HEK293 (cell line): ENCODE results near the gene GJA3.

Experiments used
- ZBTB21 ChIP-seq: fragments of 450-650 bp; formaldehyde crosslinking; IDR thresholded peaks from 2 replicates; pipeline ENCODE4 v1.5.1; 2017; ENCODE audit warnings: missing biosample characterization, missing genetic modification characterization
- ZNF626 ChIP-seq: fragments of 450-650 bp; sonication (Bioruptor Pico); formaldehyde crosslinking; IDR thresholded peaks from 2 replicates; pipeline ENCODE4 v1.5.1; 2018; ENCODE audit warnings: missing biosample characterization, missing genetic modification characterization, inconsistent platforms
- TF ChIP-seq, protein P1 (sequence below): fragments of 450-650 bp; formaldehyde crosslinking; IDR thresholded peaks from 2 replicates; pipeline ENCODE4 v1.5.1; 2016; ENCODE audit warnings: missing biosample characterization, missing genetic modification characterization
- TF ChIP-seq, protein P2 (sequence below): fragments of 450-650 bp; formaldehyde crosslinking; IDR thresholded peaks from 2 replicates; pipeline ENCODE4 v1.5.1; 2016; ENCODE audit warnings: missing biosample characterization, missing genetic modification characterization

DNA sequence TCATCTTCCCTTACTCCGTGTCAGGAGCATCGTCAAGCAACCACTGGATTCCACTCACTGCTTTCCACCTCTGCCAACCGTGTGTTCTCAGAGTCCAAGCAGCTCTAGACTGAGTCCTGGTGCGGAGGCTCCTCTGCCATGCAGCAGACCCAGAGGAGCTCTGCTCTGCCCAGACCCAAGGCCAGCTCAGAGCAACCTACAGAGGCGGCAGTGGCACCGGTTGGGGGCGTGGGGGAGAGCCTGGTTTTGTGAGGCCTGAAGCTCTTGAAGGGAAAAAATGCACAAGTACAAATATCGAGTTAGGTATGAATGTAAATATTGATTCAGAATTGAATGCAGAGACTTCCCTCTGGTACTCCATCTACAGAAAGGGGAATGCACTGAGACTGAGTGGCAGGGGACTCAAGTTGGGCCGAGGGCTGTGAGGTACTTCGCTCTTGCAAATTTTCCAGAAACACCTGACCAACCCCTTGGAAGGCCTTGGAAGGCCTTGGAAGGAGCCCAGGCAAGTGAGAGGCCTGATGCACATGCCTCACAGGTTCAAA is 46.7 kb downstream of the GJA3 start:
- TF ChIP-seq, protein P1, sequence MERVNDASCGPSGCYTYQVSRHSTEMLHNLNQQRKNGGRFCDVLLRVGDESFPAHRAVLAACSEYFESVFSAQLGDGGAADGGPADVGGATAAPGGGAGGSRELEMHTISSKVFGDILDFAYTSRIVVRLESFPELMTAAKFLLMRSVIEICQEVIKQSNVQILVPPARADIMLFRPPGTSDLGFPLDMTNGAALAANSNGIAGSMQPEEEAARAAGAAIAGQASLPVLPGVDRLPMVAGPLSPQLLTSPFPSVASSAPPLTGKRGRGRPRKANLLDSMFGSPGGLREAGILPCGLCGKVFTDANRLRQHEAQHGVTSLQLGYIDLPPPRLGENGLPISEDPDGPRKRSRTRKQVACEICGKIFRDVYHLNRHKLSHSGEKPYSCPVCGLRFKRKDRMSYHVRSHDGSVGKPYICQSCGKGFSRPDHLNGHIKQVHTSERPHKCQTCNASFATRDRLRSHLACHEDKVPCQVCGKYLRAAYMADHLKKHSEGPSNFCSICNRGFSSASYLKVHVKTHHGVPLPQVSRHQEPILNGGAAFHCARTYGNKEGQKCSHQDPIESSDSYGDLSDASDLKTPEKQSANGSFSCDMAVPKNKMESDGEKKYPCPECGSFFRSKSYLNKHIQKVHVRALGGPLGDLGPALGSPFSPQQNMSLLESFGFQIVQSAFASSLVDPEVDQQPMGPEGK (tag by site-specific recombination) = no peak
- TF ChIP-seq, protein P2, sequence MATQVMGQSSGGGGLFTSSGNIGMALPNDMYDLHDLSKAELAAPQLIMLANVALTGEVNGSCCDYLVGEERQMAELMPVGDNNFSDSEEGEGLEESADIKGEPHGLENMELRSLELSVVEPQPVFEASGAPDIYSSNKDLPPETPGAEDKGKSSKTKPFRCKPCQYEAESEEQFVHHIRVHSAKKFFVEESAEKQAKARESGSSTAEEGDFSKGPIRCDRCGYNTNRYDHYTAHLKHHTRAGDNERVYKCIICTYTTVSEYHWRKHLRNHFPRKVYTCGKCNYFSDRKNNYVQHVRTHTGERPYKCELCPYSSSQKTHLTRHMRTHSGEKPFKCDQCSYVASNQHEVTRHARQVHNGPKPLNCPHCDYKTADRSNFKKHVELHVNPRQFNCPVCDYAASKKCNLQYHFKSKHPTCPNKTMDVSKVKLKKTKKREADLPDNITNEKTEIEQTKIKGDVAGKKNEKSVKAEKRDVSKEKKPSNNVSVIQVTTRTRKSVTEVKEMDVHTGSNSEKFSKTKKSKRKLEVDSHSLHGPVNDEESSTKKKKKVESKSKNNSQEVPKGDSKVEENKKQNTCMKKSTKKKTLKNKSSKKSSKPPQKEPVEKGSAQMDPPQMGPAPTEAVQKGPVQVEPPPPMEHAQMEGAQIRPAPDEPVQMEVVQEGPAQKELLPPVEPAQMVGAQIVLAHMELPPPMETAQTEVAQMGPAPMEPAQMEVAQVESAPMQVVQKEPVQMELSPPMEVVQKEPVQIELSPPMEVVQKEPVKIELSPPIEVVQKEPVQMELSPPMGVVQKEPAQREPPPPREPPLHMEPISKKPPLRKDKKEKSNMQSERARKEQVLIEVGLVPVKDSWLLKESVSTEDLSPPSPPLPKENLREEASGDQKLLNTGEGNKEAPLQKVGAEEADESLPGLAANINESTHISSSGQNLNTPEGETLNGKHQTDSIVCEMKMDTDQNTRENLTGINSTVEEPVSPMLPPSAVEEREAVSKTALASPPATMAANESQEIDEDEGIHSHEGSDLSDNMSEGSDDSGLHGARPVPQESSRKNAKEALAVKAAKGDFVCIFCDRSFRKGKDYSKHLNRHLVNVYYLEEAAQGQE (tag by site-specific recombination) = no peak
- TF ChIP-seq ZNF626 (no peak), ZBTB21 (tag by site-specific recombination) (no peak)
